ENCODE measurements around the gene ZNRF1. TPM values are rescaled to one million over a fixed set of nuclear protein-coding genes. Genes with fewer than 3 reads are reported as not detected.

The ZNRF1 gene
- total and polyA plus RNA-seq, 2 of the 8 experiments (the other 6 are each of a cell fraction or from before 2014, with no cell fraction given), result 33.5 to 52.9 TPM

- Histone ChIP-seq H3K79me2 (ENCODE audit: control insufficient read depth in 1 of 2, insufficient read depth in 2 of 2, low read length in 2 of 2) (peaks cover 1 to 89% of the 10 kb centered on the region in 2 experiments; a peak in 3 of 4 replicates), H3K4me2 (ENCODE audit: insufficient read depth in 1 of 2, low read depth in 2 of 2, low read length in 2 of 2) (no peak overlapping the region), H3K9ac (replicated peaks in 1 of 4; ENCODE audit: extremely low read depth in 1 of 4, low read depth in 3 of 4, low read length in 3 of 4) (peak overlapping the region in 1 of 4 experiments; percentile 25; a peak in 1 of 7 replicates), H3K27ac (ENCODE audit: low read depth, low read length) (no peak overlapping the region), H2BK20ac (ENCODE audit: low read length) (no peak overlapping the region), H4K20me1 (replicated peaks in 1 of 2; ENCODE audit: control insufficient read depth in 1 of 2, insufficient read depth in 2 of 2, low read length in 2 of 2) (peaks cover 4 to 11% of the 10 kb centered on the region in 2 experiments), H2AFZ (ENCODE audit: low read length) (no peak overlapping the region), H3K9me3 (ENCODE audit: insufficient read depth in 2 of 2, low read depth in 1 of 2, low read length in 1 of 2) (no peaks in the 10 kb centered on the region), H2BK15ac (ENCODE audit: low read length) (0 out of 2 replicates have a peak overlapping the region, but pooled peaks have one; percentile 5), H3K23me2 (ENCODE audit: low read depth, low read length) (no peaks in the 10 kb centered on the region), H3K79me1 (ENCODE audit: low read depth, low read length) (peaks cover 9% of the 10 kb centered on the region), H2AK5ac (ENCODE audit: low read depth, low read length) (no peak overlapping the region), H3K4me1 (replicated peaks in 1 of 4; ENCODE audit: control insufficient read depth in 3 of 4, insufficient read depth in 4 of 4, low read length in 3 of 4) (peaks cover 6 to 16% (median 8%) of the 10 kb centered on the region in 4 experiments; a peak in 6 of 7 replicates), H4K5ac (ENCODE audit: insufficient read length, low read depth, low read length) (no peak overlapping the region), H2BK120ac (replicated peaks; ENCODE audit: low read depth, low read length) (no peak overlapping the region), H3K18ac (ENCODE audit: extremely low read depth, low read length) (no peak overlapping the region), H2BK5ac (ENCODE audit: low read depth, low read length) (0 out of 2 replicates have a peak overlapping the region, but pooled peaks have one; percentile 31), H2BK12ac (ENCODE audit: low read depth, low read length) (no peak overlapping the region), H3K4me3 (ENCODE audit: extremely low read depth in 1 of 4, insufficient read depth in 2 of 4, low read depth in 3 of 4, low read length in 4 of 4) (no peak overlapping the region), H3K14ac (ENCODE audit: insufficient read length) (no peak overlapping the region), H3K56ac (replicated peaks; ENCODE audit: insufficient read length, low read depth, low read length) (no peak overlapping the region), H3K23ac (ENCODE audit: insufficient read length) (no peak overlapping the region), H3K4ac (replicated peaks; ENCODE audit: insufficient read length, low read depth, low read length) (no peak overlapping the region), H4K91ac (replicated peaks; ENCODE audit: insufficient read length, low read length) (no peak overlapping the region), H3K27me3 (replicated peaks in 1 of 4; ENCODE audit: control insufficient read depth in 3 of 4, extremely low read depth in 1 of 4, insufficient read depth in 3 of 4, low read length in 3 of 4) (no peaks in the 10 kb centered on the region), H3K36me3 (ENCODE audit: control insufficient read depth in 2 of 4, insufficient read depth in 4 of 4, low read length in 3 of 4) (no peaks in the 10 kb centered on the region), H4K8ac (ENCODE audit: extremely low read depth, insufficient read depth, low read length) (no peak overlapping the region)
- WGBS, 2 experiments (ENCODE audit: extremely low coverage in 1 of 2, insufficient coverage in 1 of 2, insufficient read length in 1 of 2, insufficient replicate concordance in 2 of 2, low coverage in 1 of 2, low lambda C conversion rate in 2 of 2, missing lambda C conversion rate in 1 of 2), result 83% methylated on average over 8 of the region's 8 CpGs; no CpG with 5 or more reads in 1 of the 2 experiments
- CTCF ChIA-PET (ENCODE audit: partially characterized antibody), result interaction anchor here (0.7 to 4.5 kb wide), 17 partner anchors 9 to 130 kb away, joined by 3 to 25 read pairs (median 6); no protein-coding TSS in a partner anchor
- POLR2A ChIA-PET (ENCODE audit: partially characterized antibody), result interaction anchor here (0.7 to 2.0 kb wide), 4 partner anchors 9 to 56 kb away, joined by 3 to 9 read pairs (median 3); no protein-coding TSS in a partner anchor
- FAIRE-seq (no peak), DNase-seq (ENCODE audit: low read depth in 1 of 2, low spot score in 2 of 2) (no peak)
- TF ChIP-seq NANOG (IDR thresholded peaks at IDR 0.05; ENCODE audit: insufficient read depth, low read depth, low read length, poor library complexity, severe bottlenecking), result no peak
- TF ChIP-seq ZNF274 (IDR thresholded peaks at IDR 0.05; ENCODE audit: borderline replicate concordance, extremely low read depth, low read length), result no peak
- no peak for TF ChIP-seq TEAD4 (IDR thresholded peaks at IDR 0.05; ENCODE audit: low read depth, low read length)
- TF ChIP-seq CTBP2 (IDR thresholded peaks at IDR 0.05; ENCODE audit: borderline replicate concordance, insufficient read depth, insufficient read length, low read length), result no peak
- TF ChIP-seq SP1 (IDR thresholded peaks at IDR 0.05; ENCODE audit: low read depth, low read length), result no peak
Measured at GRCh38 chr16:75063549-75064088, 64.8 kb downstream of the ZNRF1 start.

All from H1 (cell line).